Liver (tissue), 9 donors: ENCODE data around the gene ALDH3B2. TPM values are rescaled to one million over a fixed set of nuclear protein-coding genes. Genes with fewer than 3 reads are reported as not detected.

Experiments
- DNase-seq: peaks from one replicate; pipeline ENCODE4 v3.0.0-alpha.2; 2017; ENCODE audit warnings: low spot score
- H3K27ac ChIP-seq, 2 donors: one replicate each; pipeline ENCODE4 v1.7.0; 2013; ENCODE audit warnings: inconsistent platforms in 2 of 2, low read length in 2 of 2, control low read depth in 1 of 2, low read depth in 1 of 2, mild to moderate bottlenecking in 1 of 2
- H3K27me3 ChIP-seq, 4 donors: one replicate each; pipeline versions ENCODE4 v1.6.1 to v1.7.0; 2013; ENCODE audit warnings: low read length in 3 of 4, inconsistent platforms in 1 of 4, mild to moderate bottlenecking in 1 of 4, moderate library complexity in 1 of 4; ENCODE audit not compliant: control insufficient read depth in 4 of 4, insufficient read depth in 4 of 4
- H3K36me3 ChIP-seq, 4 donors: one replicate each; pipeline versions ENCODE4 v1.6.1 to v1.7.0; 2013; ENCODE audit warnings: low read length in 3 of 4, mild to moderate bottlenecking in 3 of 4, low read depth in 1 of 4, moderate library complexity in 1 of 4; ENCODE audit not compliant: control insufficient read depth in 4 of 4, insufficient read depth in 3 of 4
- H3K4me1 ChIP-seq, 4 donors: one replicate each; pipeline versions ENCODE4 v1.6.1 to v1.7.0; 2013; ENCODE audit warnings: low read length in 3 of 4, mild to moderate bottlenecking in 3 of 4, moderate library complexity in 1 of 4; ENCODE audit not compliant: control insufficient read depth in 4 of 4, insufficient read depth in 4 of 4
- H3K4me3 ChIP-seq, 3 donors: one replicate each; pipeline versions ENCODE4 v1.6.1 to v1.7.0; 2013; ENCODE audit warnings: low read length in 3 of 3, control low read depth in 1 of 3, low read depth in 1 of 3, mild to moderate bottlenecking in 1 of 3
- H3K9ac ChIP-seq, 2 donors: one replicate each; pipeline ENCODE4 v1.7.0; 2013; ENCODE audit warnings: low read length in 2 of 2, mild to moderate bottlenecking in 2 of 2, moderate library complexity in 2 of 2, control low read depth in 1 of 2, low read depth in 1 of 2
- H3K9me3 ChIP-seq, 4 donors: one replicate each; pipeline versions ENCODE4 v1.6.1 to v1.7.0; 2013; ENCODE audit warnings: low read length in 3 of 4; ENCODE audit not compliant: control insufficient read depth in 4 of 4
- CTCF ChIP-seq: fragments of 150-350 bp; IDR thresholded peaks from 2 replicates; pipeline ENCODE4 v1.5.1; 2017; ENCODE audit warnings: improper control_type of control experiment, low read depth, low read length; ENCODE audit not compliant: missing input control
- EGR1 ChIP-seq, 2 donors: IDR thresholded peaks; 2 replicates each; pipeline ENCODE4 v1.6.1; 2016 to 2018; ENCODE audit warnings: antibody characterized with exemption in 2 of 2, low read depth in 2 of 2
- FOXA1 ChIP-seq: IDR thresholded peaks from 2 replicates; pipeline ENCODE4 v1.6.1; 2016; ENCODE audit warnings: antibody characterized with exemption
- FOXA2 ChIP-seq: IDR thresholded peaks from 2 replicates; pipeline ENCODE4 v1.6.1; 2016; ENCODE audit warnings: antibody characterized with exemption
- GABPA ChIP-seq, 2 donors: IDR thresholded peaks in 1 of 2; conservative IDR thresholded peaks in 1 of 2; 2 replicates each; pipeline ENCODE4 v1.6.1; 2016; ENCODE audit warnings: antibody characterized with exemption in 2 of 2, mild to moderate bottlenecking in 1 of 2, moderate library complexity in 1 of 2
- HNF4A ChIP-seq, 2 donors: conservative IDR thresholded peaks; 2 replicates each; pipeline ENCODE4 v1.6.1; 2016; ENCODE audit warnings: antibody characterized with exemption in 2 of 2, mild to moderate bottlenecking in 2 of 2
- HNF4G ChIP-seq: IDR thresholded peaks from 2 replicates; pipeline ENCODE4 v1.6.1; 2016; ENCODE audit warnings: antibody characterized with exemption
- JUND ChIP-seq, 2 donors: IDR thresholded peaks; 2 replicates each; pipeline ENCODE4 v1.6.1; 2016; ENCODE audit warnings: antibody characterized with exemption in 2 of 2
- NR2F2 ChIP-seq: IDR thresholded peaks from 2 replicates; pipeline ENCODE4 v1.6.1; 2016; ENCODE audit warnings: antibody characterized with exemption
- RAD21 ChIP-seq, 2 donors: IDR thresholded peaks; 2 replicates each; pipeline ENCODE4 v1.6.1; 2016; ENCODE audit warnings: antibody characterized with exemption in 2 of 2, mild to moderate bottlenecking in 2 of 2
- REST ChIP-seq: IDR thresholded peaks from 2 replicates; pipeline ENCODE4 v1.6.1; 2016; ENCODE audit warnings: antibody characterized with exemption, mild to moderate bottlenecking
- TAF1 ChIP-seq: conservative IDR thresholded peaks from 2 replicates; pipeline ENCODE4 v1.6.1; 2016; ENCODE audit warnings: antibody characterized with exemption, mild to moderate bottlenecking
- YY1 ChIP-seq: IDR thresholded peaks from 2 replicates; pipeline ENCODE4 v1.6.1; 2016; ENCODE audit warnings: antibody characterized with exemption, mild to moderate bottlenecking
- WGBS: extraction: QIAGEN DNeasy Blood & Tissue Kit; methylation state at CpG from one replicate; pipeline ENCODE4 v1.1.7; 2013; 5-methylcytosine and 5-hydroxymethylcytosine counted together
- polyA plus RNA-seq, 2 donors: library from polyadenylated mRNA; stranded (reverse) in 1 of 2; unstranded in 1 of 2; fragments of 200-250 nt in 1 of 2; fragments of >200 nt in 1 of 2; fragmentation: Nextera tagmentation in 1 of 2; extraction: Ambion mirVana in 1 of 2; gene quantifications; one replicate each; pipeline versions ENCODE4 v1.2.1 to v1.2.3, GENCODE V29; 2013 to 2015
- total RNA-seq, 2 donors: library from RNA; depleted of rRNA; stranded (reverse); fragments of >200 nt; gene quantifications; one replicate each; pipeline ENCODE4 v1.2.3, GENCODE V29; 2014
- TF ChIP-seq, protein P1 (sequence below): IDR thresholded peaks from 2 replicates; pipeline ENCODE4 v1.6.1; 2016; ENCODE audit warnings: antibody characterized with exemption
- TF ChIP-seq, protein P2 (sequence below): IDR thresholded peaks from 2 replicates; pipeline ENCODE4 v1.6.1; 2016; ENCODE audit warnings: antibody characterized with exemption
- TF ChIP-seq, protein P3 (sequence below): IDR thresholded peaks from 2 replicates; pipeline ENCODE4 v1.6.1; 2016; ENCODE audit warnings: antibody characterized with exemption
- donor health status: healthy.
- donor health status: healthy.
- donor health status: healthy.
- donor health status: healthy.
- donor health status: healthy.

The ALDH3B2 gene
- total and polyA plus RNA-seq, 4 donors: not detected

DNA sequence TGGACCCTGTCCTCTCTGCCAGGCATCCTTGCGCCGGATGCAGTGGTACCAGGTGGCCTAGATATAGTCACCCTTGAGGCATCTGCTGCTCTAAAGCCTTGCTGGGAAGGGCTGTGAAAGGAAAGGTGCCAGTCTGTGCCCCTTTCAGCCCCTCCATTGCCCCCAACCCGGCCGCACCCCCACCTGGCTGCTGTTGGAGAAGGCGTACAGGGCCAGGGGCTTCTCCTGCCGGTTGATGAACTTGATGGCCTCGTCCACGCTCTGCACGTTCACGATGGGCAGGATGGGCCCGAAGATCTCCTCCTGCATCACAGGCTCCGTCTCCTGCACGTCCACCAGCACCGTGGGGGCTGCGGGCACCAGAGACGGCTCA lies 10.2 kb downstream of the ALDH3B2 start (continued):
- no peak for TF ChIP-seq CTCF
- no peak for TF ChIP-seq HNF4G
- TF ChIP-seq FOXA1: no peak
- no peak for TF ChIP-seq TAF1
- TF ChIP-seq, protein P1, sequence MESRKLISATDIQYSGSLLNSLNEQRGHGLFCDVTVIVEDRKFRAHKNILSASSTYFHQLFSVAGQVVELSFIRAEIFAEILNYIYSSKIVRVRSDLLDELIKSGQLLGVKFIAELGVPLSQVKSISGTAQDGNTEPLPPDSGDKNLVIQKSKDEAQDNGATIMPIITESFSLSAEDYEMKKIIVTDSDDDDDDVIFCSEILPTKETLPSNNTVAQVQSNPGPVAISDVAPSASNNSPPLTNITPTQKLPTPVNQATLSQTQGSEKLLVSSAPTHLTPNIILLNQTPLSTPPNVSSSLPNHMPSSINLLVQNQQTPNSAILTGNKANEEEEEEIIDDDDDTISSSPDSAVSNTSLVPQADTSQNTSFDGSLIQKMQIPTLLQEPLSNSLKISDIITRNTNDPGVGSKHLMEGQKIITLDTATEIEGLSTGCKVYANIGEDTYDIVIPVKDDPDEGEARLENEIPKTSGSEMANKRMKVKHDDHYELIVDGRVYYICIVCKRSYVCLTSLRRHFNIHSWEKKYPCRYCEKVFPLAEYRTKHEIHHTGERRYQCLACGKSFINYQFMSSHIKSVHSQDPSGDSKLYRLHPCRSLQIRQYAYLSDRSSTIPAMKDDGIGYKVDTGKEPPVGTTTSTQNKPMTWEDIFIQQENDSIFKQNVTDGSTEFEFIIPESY: no peak
- no peak for TF ChIP-seq GABPA (IDR thresholded peaks at IDR 0.05 in 1 of 2, conservative IDR thresholded peaks at IDR 0.05 in 1 of 2)
- TF ChIP-seq JUND (IDR thresholded peaks at IDR 0.05): no peak
- no peak for TF ChIP-seq FOXA2
- no peak for TF ChIP-seq HNF4A (conservative IDR thresholded peaks at IDR 0.05)

DNA sequence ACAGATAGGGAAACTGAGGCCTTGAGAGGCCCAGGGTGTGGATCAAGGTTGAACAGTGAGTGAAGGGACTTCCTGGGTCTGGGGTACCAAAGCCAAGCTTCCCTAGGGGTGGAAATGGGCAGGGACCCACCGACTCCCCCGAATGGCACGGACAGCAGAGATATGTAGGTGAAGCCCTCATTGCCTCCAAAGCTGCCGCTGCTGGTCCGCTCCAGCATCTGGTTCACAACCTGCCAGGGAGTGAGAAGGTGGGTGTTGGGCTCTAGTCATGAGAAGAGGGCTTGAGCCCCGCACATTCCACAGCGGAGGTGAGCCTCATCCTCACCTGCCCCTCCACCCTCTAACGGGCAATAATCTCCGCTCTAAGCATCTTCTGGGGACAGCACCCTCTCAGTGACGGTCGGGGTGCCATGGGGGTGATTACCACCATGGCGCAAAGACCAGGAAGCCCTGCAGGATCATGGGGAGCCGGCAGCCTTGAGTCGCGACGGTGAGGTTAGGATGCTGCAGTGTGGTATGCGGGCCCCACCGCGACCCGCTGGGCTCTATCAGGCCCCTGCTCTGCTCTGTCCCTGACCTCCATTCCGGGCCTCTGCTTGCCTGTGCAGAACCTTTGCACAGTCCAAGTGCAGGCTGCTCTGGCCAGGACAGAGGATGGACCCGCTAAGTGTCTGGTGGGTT lies 10.8 kb downstream of the ALDH3B2 start:
- H3K27ac ChIP-seq: no peak overlapping the region
- no peak overlapping the region for H3K4me3 ChIP-seq
- WGBS: 94% methylated on average over 22 of the region's 22 CpGs
- no peaks in the 10 kb centered on the region for H3K27me3 ChIP-seq
- DNase-seq: no peak
- H3K4me1 ChIP-seq: peaks cover 0 to 3% (median under 1%) of the 10 kb centered on the region in 4 donors
- no peaks in the 10 kb centered on the region for H3K9me3 ChIP-seq
- no peaks in the 10 kb centered on the region for H3K36me3 ChIP-seq
- TF ChIP-seq HNF4G (no peak), EGR1 (IDR thresholded peaks at IDR 0.05; ENCODE audit: low read depth in 2 of 2) (no peak), HNF4A (conservative IDR thresholded peaks at IDR 0.05) (no peak), RAD21 (IDR thresholded peaks at IDR 0.05) (no peak), TAF1 (no peak), JUND (IDR thresholded peaks at IDR 0.05) (no peak), REST (no peak), NR2F2 (no peak), YY1 (no peak)
- TF ChIP-seq, protein P2, sequence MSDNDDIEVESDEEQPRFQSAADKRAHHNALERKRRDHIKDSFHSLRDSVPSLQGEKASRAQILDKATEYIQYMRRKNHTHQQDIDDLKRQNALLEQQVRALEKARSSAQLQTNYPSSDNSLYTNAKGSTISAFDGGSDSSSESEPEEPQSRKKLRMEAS: no peak
- TF ChIP-seq, protein P3, sequence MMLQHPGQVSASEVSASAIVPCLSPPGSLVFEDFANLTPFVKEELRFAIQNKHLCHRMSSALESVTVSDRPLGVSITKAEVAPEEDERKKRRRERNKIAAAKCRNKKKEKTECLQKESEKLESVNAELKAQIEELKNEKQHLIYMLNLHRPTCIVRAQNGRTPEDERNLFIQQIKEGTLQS: no peak
- no peak overlapping the region for H3K9ac ChIP-seq
